ENCODE results near the gene BACH2.

DNA sequence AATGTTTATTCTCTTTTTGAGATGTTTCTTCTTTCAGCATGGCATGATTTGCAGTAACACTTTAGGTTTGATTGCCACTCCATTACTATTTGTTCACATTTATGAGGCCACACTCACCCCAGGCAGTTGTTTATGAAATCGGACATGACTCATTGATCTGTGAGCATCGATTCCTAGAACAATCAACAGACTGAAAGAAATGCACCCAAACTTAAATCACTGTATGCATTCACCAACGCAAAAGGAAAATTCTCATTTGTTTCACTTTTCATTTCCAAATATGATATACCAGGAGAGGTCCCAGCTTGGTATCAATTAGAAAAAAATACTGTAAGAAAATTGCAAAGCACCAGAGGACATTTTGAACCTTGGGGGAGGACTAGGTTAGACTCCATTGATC, 407.8 kb downstream of the BACH2 start:
- TF ChIP-seq FOS (IDR thresholded peaks at IDR 0.05; ENCODE audit: low read depth, low read length) (no peak), BHLHE40 (IDR thresholded peaks at IDR 0.05; ENCODE audit: low read depth, low read length) (no peak), POLR2A (IDR thresholded peaks at IDR 0.05; ENCODE audit: low read depth, low read length) (no peak), RAD21 (IDR thresholded peaks at IDR 0.05; ENCODE audit: low read length) (no peak), CHD1 (IDR thresholded peaks at IDR 0.05; ENCODE audit: low read depth, low read length) (no peak), MXI1 (IDR thresholded peaks at IDR 0.05; ENCODE audit: borderline replicate concordance, low read depth, low read length) (no peak), CEBPB (IDR thresholded peaks at IDR 0.05; ENCODE audit: low read depth, low read length) (no peak), RCOR1 (IDR thresholded peaks at IDR 0.05; ENCODE audit: insufficient replicate concordance, low read length) (no peak)
- TF ChIP-seq, protein P1, sequence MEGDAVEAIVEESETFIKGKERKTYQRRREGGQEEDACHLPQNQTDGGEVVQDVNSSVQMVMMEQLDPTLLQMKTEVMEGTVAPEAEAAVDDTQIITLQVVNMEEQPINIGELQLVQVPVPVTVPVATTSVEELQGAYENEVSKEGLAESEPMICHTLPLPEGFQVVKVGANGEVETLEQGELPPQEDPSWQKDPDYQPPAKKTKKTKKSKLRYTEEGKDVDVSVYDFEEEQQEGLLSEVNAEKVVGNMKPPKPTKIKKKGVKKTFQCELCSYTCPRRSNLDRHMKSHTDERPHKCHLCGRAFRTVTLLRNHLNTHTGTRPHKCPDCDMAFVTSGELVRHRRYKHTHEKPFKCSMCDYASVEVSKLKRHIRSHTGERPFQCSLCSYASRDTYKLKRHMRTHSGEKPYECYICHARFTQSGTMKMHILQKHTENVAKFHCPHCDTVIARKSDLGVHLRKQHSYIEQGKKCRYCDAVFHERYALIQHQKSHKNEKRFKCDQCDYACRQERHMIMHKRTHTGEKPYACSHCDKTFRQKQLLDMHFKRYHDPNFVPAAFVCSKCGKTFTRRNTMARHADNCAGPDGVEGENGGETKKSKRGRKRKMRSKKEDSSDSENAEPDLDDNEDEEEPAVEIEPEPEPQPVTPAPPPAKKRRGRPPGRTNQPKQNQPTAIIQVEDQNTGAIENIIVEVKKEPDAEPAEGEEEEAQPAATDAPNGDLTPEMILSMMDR (conservative IDR thresholded peaks at IDR 0.05; ENCODE audit: low read depth, low read length), result no peak
